HG03521 (cell line): ENCODE data around the gene MYO18B.

Experiments used
- ATAC-seq: cut with Tn5 transposase; IDR thresholded peaks from one replicate; pipeline ENCODE4 v1.9.1; 2021; ENCODE audit warnings: mild to moderate bottlenecking, moderate library complexity; ENCODE audit not compliant: unreplicated experiment

The MYO18B gene

GRCh38 chr22:26079009-26079408, 337.0 kb downstream of the MYO18B start:
- no peak for ATAC-seq
